ENCODE results near the gene C16orf82.

C16orf82 gene

DNA sequence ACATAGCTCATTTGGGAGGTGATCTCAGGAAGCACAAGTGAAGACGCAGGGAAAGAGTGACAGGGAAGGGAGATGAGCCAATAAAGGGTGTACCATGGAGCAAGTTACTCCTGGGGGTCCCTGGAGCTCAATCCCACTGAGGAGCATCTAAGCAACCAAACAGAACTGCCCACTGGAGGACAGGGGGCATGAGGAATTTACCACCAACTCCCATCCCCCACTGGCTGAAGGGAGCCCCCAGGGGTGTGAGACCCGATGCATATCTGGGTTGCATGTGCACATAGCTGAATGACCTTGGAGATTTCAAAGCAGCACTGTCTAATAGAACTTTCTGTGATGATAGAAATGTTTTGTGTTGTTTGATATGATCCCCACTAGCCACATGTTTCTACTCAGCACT is 29.6 kb downstream of the C16orf82 start:
- no peak for DNase-seq

DNA sequence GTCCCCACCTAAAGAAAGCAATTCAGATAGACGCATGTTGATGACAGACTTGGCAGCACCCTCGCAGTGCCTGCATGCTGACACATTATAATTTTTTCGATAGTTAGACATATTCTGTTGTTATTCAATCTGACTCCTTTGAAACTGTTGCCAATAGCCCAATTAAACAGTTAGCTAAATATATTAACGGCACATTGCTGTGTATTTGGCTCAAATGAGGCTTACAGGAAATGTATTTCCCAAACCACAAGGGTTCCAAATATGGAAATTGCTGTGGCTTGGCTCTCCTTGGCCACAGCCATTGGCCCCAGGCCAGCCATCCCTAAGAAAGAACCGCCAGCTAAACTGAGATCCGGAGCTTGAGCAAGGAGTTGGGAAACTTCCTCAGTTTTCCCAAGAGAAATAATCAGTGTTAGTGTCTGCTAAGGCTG is 31.1 kb downstream of the C16orf82 start:
- DNase-seq = no peak

DNA sequence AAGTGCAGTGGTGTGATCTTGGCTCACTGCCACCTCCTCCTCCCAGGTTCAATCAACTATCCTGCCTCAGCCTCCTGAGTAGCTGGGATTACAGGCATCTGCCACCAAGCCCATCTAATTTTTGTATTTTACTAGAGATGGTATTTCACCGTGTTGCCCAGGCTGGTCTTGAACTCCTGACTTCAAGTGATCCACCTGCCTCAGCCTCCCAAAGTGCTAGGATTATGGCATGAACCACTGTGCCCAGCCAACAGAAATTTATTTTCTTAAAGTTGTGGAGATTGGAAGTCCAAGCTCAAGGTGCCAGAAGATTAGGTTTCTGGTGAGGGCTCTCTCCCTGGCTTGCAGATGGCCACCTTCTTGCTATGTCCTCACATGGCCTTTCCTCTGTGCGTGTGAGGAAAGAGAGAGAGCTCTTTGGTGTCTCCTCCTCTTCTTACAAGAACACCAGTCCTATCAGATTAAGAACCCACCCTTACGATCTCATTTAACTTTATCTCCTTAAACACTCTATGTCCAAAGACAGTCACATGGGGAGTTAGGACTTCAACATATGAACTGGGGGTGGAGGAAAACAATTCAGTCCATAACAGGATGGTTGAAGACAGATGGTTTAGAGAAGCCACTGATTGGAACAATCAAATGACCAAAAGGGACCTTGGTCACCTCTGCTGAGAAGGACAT is 31.8 kb downstream of the C16orf82 start:
- no peak for DNase-seq

DNA sequence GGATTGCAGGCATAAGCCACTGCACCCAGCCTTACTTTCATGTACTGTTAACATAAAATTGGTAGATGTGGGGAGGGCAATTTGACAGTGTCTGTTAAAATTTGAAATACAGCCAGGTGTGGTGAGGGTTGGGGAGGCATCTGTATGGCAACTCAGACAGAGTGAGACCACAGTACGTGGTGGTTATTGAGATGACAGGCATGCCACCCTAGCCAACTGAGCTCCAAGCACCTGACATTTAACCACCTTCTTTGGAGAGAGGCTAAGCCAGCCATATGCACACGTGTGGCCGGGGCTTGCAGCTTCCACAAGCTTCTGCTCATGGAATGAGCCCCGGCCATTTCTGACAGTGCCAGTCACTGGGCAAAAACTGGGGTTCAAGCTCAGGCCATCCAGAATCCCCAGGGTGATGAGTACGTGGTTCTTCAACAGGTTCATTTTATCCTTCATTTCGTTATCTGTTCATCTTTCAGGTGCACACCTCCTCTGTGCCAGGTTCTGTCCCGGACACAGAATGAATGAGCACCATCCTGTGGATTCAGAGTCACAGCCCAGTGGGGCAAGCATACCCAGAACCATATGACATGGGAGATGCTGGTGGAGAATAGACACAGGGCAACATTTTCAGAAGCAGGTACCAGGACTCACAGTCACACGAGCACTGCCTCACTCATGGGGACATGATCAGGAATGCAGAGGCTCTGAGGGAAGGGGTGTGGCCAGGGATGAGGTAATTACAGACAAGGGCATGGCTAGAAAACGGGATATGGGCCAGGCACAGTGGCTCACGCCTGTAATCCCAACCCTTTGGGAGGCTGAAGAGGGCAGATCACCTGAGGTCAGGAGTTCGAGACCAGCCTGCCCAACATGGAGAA is 36.2 kb downstream of the C16orf82 start:
- DNase-seq = no peak

DNA sequence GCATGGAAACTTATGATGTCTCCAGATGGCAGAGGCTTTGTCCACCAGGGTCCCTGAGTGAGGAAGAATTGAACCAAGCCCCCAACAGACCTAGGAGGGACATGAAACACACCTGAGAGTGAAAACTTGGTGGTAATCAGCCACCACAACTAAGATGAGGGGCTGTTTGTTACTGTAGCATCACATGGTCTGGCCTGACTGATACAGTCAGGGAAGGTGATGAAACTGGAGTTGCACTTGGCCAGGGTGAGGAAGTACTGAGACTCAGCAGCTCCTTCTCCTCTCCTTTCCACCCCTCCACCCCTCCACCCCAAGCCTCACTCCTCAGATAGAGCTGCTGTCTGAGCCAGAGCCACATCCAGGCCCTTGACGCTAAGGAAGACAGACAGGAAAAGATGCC is 37.2 kb downstream of the C16orf82 start:
- DNase-seq = no peak

DNA sequence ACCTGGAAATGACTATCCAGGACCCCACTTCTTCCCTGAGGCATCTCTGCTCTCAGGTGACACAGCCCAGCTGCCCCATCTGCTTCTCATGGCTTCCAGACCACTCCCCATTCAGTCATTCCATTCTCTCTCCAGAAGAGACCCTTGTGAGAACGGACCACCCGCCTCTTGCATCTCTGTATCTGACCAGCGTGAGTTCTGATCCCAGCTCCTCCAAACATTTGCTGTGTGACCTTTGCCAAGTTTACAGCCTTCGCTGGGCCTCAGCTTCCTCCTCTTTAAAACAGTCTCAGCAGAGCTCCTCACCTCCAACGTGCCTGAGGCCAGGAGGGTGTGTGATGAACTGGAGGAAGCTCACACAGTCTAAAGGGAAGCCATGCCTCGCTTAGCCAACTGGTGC is 39.6 kb downstream of the C16orf82 start:
- no peak for DNase-seq

DNA sequence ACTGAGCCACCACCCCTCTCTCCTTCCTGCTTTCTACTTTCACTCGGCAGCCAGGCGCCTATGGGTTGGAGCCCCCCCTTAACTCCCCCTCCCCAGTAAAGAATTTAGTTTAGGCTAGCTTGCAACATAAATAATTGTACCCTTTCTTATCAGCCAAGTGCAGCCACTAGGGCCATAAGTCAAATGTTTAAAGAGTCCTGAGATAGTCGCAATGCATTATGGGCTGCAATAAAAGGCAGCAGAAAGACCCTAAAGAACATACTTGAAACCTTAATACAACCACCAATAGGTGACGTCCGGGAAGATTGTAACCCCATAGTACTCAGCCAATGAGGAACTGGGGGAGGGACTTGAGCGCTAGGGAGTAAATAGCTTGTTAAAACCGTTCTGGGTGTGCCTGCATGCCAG is 40.5 kb downstream of the C16orf82 start:
- DNase-seq = no peak

DNA sequence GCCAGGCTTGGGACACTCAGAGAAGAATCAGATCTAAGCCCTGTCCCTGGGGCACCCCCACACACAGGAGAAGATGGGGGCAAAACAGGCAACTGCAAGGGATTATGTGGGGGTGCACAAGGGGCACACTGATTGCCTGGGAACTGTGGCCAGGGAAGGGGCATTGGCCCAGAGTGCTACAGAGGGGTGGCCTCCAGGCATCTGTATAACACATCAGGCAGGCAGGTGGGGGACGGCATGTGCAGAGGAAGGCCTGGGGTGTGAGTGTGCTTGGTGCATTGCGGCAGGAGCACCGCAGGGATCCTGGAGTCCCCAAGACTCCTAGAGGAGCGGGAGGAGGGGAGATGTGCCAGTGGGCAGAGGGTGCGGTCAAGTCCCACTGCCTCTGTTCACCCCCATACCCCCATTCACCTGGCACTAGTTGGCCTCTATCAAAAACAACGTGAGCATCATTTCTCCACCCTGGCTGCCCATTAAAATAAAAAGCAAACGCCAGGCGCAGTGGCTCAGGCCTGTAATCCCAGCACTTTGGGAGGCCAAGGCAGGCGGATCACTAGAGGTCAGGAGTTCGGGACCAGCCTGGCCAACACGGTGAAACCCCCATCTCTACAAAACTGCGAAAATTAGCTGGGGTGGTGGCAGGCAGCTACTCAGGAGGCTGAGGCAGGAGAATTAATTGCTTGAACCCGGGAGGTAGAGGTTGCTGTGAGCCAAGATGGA is 41.5 kb downstream of the C16orf82 start:
- no peak for DNase-seq

DNA sequence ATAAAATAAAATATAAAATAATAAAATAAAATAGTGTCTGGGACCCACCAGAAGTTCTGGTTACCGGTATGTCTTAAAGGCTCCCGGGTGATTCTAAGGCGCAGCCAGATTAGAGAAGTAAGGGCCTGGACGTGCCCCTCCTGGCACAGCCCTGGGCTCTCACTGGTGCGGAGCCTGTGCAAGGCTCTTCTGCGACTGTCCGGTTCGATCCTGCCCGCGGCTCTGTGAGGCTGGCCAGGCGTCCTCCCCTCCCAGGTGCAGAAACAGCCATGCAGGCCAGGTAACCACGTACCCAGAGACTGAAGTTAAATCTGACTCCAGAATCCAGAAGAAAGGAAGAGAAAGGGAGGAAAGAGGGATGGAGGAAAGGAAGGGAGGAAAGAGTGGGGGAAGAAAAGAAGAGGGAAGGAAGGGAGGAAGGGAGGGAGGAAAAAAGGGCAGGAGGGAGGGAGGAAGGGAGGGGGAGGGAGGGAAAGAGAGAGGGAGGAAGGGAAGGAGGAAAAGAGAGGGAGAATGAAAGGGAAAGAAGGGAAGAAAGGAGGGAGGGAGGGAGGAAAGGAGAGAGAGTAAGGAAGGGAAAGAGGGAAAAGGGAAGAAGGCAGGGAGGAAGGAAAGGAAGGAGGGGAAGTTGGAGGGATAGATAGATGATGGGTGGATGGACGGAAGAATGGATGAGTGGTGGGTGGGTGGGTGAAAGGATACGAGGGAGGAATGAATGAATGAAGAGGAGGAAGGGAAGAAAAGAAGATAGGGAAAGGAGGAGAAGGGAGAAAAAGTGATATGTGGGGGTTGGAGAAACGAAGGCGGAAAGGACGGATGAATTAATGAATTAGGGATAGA is 42.3 kb downstream of the C16orf82 start:
- no peak for DNase-seq

DNA sequence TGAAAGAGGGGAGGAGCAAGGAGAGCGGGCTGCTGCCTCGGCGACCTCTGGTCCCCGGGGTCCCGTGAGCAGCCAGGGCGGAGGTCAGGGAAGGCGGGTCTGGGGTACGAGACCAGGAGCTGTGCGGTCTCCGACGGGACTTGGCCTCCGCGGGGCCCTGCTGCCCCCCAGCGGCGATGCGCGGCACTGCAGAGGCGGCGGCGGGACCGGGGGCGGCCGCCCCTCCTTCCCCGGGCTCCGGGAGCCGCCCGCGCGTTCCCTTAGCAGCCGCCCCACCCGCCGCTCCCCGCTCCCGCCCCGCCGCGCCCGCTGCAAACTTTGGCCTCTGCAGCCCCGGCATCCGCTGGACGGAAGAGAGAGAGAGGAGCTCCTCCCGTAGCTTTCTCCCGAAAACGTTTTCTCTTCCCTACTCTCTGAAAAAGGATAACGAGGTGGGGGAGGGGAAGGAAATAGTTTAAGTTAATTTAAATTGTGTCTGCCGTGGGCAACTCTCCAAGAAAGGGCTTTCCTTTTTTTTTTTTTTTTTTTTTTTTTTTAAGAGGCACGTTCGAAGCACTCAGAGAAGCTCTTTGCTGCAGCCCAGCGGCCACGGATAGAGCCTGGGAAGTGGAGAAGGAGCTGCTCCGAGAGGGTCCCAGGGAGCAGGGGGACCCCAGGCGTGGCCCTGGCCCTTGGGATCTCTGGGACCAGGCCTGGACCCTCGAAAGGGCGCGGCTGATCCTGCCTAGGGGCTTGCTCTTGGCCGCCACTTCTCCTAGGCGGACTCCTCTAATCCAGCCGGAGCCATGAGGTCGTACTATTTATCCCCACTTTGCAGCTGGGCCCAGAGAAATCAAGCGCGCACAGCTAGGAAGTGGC is 43.2 kb downstream of the C16orf82 start:
- DNase-seq = peak; percentile 81

DNA sequence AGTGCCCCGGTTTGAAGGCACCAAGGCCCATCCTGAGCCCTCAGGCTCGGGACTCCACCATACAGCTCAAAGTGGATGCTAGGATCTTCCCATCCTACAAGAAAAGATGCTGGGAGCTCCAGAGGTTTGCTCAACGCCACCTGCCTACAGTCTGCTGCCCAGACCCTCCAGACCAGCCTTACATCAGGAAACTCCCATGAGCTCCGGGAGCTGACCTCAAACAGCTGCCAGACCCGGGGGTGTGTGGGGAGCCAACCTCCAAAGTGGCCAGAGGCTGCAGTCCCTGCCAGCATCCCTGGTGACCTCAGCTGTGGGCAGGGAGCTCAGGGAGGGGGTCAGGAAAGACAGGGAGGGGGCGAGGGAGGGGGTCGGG is 43.8 kb downstream of the C16orf82 start:
- DNase-seq = no peak

DNA sequence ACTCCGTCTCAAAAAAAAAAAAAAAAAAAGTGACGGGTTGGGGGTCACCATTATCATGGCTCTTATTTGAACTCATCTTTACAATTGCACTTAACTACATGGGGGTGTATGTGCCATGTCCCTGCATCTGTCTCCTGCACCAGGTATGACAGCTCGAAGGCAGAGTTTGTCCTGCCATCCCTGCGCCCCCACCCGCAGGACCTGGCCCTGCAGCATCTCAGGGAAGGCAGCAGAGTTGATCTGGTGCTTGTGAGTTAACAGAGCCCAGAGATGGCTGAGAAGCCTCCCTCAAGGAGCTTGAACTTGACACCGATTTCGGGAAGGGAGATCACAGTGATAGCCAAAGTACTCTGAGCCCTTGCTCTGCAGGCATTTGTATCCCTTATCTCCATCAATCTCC is 44.8 kb downstream of the C16orf82 start:
- no peak for DNase-seq

DNA sequence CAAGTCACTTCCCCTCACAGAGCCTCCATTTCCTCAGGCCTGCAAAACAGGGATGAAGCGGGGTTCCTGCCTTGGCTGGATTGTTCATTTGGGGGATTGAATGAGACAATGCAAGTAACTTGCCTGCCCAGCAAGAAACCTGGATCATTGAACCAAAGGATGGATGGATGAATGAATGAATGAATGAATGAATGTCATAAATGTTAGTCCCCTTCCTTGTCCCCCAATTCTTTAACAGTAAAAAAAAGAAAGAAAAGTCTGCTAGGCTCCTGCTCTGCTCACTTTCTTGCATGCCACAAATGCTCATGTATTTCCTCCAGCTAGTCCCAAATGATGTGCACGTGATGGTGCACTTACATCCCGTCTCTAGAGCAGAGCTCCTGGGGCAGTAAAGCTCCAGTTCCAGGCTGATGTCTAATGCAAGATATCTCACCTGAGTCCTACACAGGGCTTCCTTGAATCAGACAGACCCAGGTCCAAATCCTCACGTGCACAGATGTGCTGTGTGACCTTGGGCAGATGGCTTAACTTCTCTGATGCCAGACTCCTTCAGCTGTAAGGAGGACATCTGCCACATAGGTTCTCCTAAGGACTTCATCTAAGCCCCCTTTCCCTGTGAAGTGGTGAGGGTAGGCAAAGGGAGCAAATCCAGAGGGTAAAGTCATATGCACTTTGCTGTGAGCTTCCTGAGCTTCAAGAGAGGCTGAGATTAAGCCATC is 45.5 kb downstream of the C16orf82 start:
- no peak for DNase-seq

DNA sequence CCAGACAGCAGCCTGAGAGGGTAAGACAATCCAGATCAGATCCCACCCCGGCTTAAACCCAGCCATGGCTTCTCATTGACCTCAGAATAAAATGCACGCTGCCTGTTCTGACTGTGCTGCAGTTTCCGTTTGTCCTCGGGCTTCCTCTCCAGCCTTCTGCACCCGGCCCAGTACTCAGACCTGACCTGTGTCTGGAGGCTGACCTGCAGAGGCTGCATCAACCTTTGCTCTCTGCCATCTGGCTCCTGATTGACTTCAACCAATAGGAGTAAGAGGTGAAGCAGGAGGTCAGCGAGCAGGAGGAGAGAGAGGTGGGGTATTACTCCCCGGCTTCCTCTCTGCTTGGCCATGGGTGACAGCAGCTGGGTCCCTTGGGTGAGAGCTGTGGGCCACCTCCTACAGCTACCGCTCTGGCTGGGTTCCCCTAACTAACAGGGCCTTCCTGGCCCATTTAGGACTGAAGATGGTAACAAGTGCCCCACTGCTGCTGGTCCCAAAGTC is 46.7 kb downstream of the C16orf82 start:
- DNase-seq = no peak

DNA sequence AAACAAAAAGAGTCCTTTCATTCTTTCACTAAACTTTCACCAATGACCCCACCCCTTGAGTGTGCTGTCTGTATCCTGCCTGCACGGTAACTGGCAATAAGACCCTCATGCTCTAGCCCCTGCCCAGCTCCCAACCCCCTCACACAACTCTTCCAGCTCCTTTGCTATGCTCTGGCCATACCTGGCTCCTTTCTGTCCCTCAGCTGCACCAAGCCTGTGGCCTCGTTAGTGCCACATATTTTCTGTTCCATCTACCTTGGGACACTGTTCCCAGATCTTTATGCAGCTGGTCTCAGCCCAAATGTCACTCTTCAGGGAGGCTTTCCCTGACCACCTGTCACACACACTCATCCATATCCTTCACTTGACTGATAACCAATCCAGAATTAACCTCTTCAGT is 47.3 kb downstream of the C16orf82 start:
- no peak for DNase-seq

DNA sequence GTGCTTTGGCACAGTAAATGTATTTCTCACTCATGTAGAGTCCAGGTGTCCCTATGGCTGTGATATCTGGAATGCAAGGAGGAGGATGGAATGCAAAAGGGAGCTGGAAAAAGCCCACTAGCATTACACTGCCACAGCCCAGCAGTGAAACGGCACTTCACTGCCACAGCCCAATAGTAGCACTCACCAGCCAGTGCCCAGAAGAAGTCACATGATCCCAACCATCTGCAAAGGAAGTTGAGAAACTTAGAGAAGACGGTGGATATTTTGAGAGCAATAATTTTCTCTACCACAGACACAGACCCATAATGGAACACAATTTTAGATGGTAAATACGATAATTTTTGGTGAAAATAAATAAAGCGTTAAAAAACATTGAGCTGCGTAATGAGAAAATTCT is 51.8 kb downstream of the C16orf82 start:
- DNase-seq = no peak

Measured in stimulated activated CD4-positive, alpha-beta T cell treated with anti-CD3 and anti-CD28 coated beads, Interleukin-12 subunit alpha, Interleukin-12 subunit beta, amount 100 ng/mL, for 4 hours (primary cell).